ENCODE data around the gene CPVL.
A peak's percentile ranks its signal among the peaks of the same experiment; 100 is the strongest.

CPVL gene

DNA sequence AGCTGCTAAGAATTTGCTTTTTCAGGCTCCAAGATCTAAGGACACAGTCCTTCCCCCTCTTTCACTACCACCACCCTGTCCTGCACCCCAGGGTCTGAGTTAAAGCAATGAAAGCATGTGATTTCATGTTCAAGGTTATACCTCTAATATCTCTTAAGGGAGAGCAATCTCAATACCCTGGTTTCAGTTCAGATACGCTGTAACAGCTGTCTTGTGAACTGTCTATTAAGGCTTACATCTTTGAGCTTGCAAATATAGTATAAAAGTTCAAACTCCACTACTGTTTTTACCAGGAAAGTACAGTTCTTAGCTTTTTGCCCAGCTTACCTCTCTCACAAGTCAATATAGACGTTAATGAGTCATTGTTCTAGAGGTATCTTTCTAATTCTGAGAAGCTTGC lies 2.6 kb downstream of the CPVL start:
- no peak overlapping the region for H3K4me3 ChIP-seq (ENCODE audit: low read depth, low read length)
- H2BK5ac ChIP-seq (ENCODE audit: low read depth, low read length, poor library complexity): no peak overlapping the region
- H2BK12ac ChIP-seq (ENCODE audit: low read length): no peak overlapping the region
- H3K4ac ChIP-seq (ENCODE audit: low read depth, low read length): no peak overlapping the region
- H4K8ac ChIP-seq (ENCODE audit: low read depth, low read length): no peak overlapping the region
- H3K23ac ChIP-seq (ENCODE audit: low read length): no peak overlapping the region
- H3K18ac ChIP-seq (ENCODE audit: low read length): no peak overlapping the region
- H3K9ac ChIP-seq (ENCODE audit: low read length): no peak overlapping the region
- H3K79me1 ChIP-seq (ENCODE audit: low read length): peaks cover 11% of the 10 kb centered on the region
- no peaks in the 10 kb centered on the region for H3K36me3 ChIP-seq (ENCODE audit: control insufficient read depth in 1 of 2, insufficient read depth in 2 of 2, low read length in 2 of 2)
- H3K79me2 ChIP-seq (ENCODE audit: control insufficient read depth, insufficient read depth, low read length, poor library complexity): peaks cover 5% of the 10 kb centered on the region
- WGBS (ENCODE audit: extremely low coverage, insufficient coverage, insufficient read length): no CpG with 5 or more reads among the region's 2 CpGs
- H2AFZ ChIP-seq (ENCODE audit: insufficient read depth, low read length, poor library complexity): no peak overlapping the region
- no peak overlapping the region for H2AK5ac ChIP-seq (ENCODE audit: low read length)
- no peaks in the 10 kb centered on the region for H3K9me3 ChIP-seq (ENCODE audit: insufficient read depth, low read depth, low read length)
- no peak overlapping the region for H3K14ac ChIP-seq (ENCODE audit: low read length)
- no peaks in the 10 kb centered on the region for H3K27me3 ChIP-seq (ENCODE audit: insufficient read depth, low read length)
- H3K4me2 ChIP-seq (ENCODE audit: low read length): no peak overlapping the region
- no peak overlapping the region for H2BK120ac ChIP-seq (ENCODE audit: insufficient read depth, low read length, poor library complexity)
- H4K12ac ChIP-seq (ENCODE audit: low read depth, low read length): no peak overlapping the region
- no peak for DNase-seq
- peaks cover 18 to 27% of the 10 kb centered on the region in 2 experiments for H3K4me1 ChIP-seq (ENCODE audit: control insufficient read depth in 1 of 2, insufficient read depth in 2 of 2, low read length in 2 of 2)
- H3K27ac ChIP-seq (ENCODE audit: low read depth, low read length): no peak overlapping the region
- no peak overlapping the region for H4K91ac ChIP-seq (ENCODE audit: low read depth, low read length)

DNA sequence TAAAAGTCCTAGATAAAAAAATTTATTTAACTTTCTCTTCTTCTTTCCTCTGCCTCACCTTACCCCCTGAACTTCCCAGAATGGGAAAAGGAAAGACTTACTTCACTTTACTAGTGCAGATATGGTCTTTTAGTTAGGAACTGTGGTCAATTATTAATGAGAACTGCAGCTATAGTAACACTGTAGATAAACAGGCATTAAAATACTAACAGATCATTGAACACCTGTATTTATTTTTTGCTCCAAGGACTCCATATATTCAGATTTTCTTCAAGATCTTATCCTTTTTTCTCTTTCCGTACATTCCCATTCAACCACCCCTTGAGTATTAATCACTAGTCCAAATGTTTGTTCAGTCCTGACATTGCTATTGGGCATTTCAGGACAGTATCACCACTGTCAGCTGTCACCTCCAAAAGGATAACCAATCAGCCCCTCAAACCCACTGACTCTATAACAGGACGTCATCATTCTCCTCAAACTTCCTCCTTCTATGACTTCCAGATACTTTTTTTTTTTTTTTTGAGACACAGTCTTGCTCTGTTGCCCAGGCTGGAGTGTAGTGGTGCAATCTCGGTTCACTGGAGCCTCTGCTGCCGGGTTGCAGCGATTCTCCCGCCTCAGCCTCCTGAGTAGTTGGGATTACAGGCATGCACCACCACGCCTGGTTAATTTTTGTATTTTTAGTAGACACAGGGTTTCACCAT lies 4.2 kb downstream of the CPVL start:
- H4K8ac ChIP-seq (ENCODE audit: low read depth, low read length): no peak overlapping the region
- H2BK12ac ChIP-seq (ENCODE audit: low read length): no peak overlapping the region
- peaks cover 18 to 31% of the 10 kb centered on the region in 2 experiments for H3K4me1 ChIP-seq (ENCODE audit: control insufficient read depth in 1 of 2, insufficient read depth in 2 of 2, low read length in 2 of 2)
- no peak for DNase-seq
- H2AK5ac ChIP-seq (ENCODE audit: low read length): no peak overlapping the region
- 100% methylated on average over 1 of the region's 7 CpGs for WGBS (ENCODE audit: extremely low coverage, insufficient coverage, insufficient read length)
- no peak overlapping the region for H4K91ac ChIP-seq (ENCODE audit: low read depth, low read length)
- H3K14ac ChIP-seq (ENCODE audit: low read length): no peak overlapping the region
- H2BK120ac ChIP-seq (ENCODE audit: insufficient read depth, low read length, poor library complexity): no peak overlapping the region
- H3K9me3 ChIP-seq (ENCODE audit: insufficient read depth, low read depth, low read length): no peaks in the 10 kb centered on the region
- no peaks in the 10 kb centered on the region for H3K36me3 ChIP-seq (ENCODE audit: control insufficient read depth in 1 of 2, insufficient read depth in 2 of 2, low read length in 2 of 2)
- H3K18ac ChIP-seq (ENCODE audit: low read length): no peak overlapping the region
- no peak overlapping the region for H3K4me3 ChIP-seq (ENCODE audit: low read depth, low read length)
- H3K4me2 ChIP-seq (ENCODE audit: low read length): no peak overlapping the region
- peaks cover 5% of the 10 kb centered on the region for H3K79me2 ChIP-seq (ENCODE audit: control insufficient read depth, insufficient read depth, low read length, poor library complexity)
- peaks cover 13% of the 10 kb centered on the region for H3K79me1 ChIP-seq (ENCODE audit: low read length)
- H2BK5ac ChIP-seq (ENCODE audit: low read depth, low read length, poor library complexity): no peak overlapping the region
- H4K12ac ChIP-seq (ENCODE audit: low read depth, low read length): no peak overlapping the region
- no peaks in the 10 kb centered on the region for H3K27me3 ChIP-seq (ENCODE audit: insufficient read depth, low read length)
- H3K9ac ChIP-seq (ENCODE audit: low read length): no peak overlapping the region
- H3K4ac ChIP-seq (ENCODE audit: low read depth, low read length): no peak overlapping the region
- no peak overlapping the region for H3K23ac ChIP-seq (ENCODE audit: low read length)
- H2AFZ ChIP-seq (ENCODE audit: insufficient read depth, low read length, poor library complexity): no peak overlapping the region
- no peak overlapping the region for H3K27ac ChIP-seq (ENCODE audit: low read depth, low read length)

GRCh38 chr7:29140873-29141468 lies 5.4 kb downstream of the CPVL start:
- Histone ChIP-seq H2AFZ (ENCODE audit: insufficient read depth, low read length, poor library complexity) (no peak overlapping the region), H3K4ac (ENCODE audit: low read depth, low read length) (no peak overlapping the region), H2BK5ac (ENCODE audit: low read depth, low read length, poor library complexity) (no peak overlapping the region), H3K4me1 (ENCODE audit: control insufficient read depth in 1 of 2, insufficient read depth in 2 of 2, low read length in 2 of 2) (peaks cover 13 to 26% of the 10 kb centered on the region in 2 experiments), H3K23ac (ENCODE audit: low read length) (no peak overlapping the region), H2BK12ac (ENCODE audit: low read length) (no peak overlapping the region), H3K79me2 (ENCODE audit: control insufficient read depth, insufficient read depth, low read length, poor library complexity) (peaks cover 2% of the 10 kb centered on the region), H3K9me3 (ENCODE audit: insufficient read depth, low read depth, low read length) (no peaks in the 10 kb centered on the region), H4K91ac (ENCODE audit: low read depth, low read length) (no peak overlapping the region), H3K4me2 (ENCODE audit: low read length) (no peak overlapping the region), H3K9ac (ENCODE audit: low read length) (no peak overlapping the region), H3K27ac (ENCODE audit: low read depth, low read length) (no peak overlapping the region), H3K18ac (ENCODE audit: low read length) (no peak overlapping the region), H3K79me1 (ENCODE audit: low read length) (peaks cover 9% of the 10 kb centered on the region), H2AK5ac (ENCODE audit: low read length) (no peak overlapping the region), H3K27me3 (ENCODE audit: insufficient read depth, low read length) (no peaks in the 10 kb centered on the region), H3K14ac (ENCODE audit: low read length) (no peak overlapping the region), H3K36me3 (ENCODE audit: control insufficient read depth in 1 of 2, insufficient read depth in 2 of 2, low read length in 2 of 2) (no peaks in the 10 kb centered on the region), H4K12ac (ENCODE audit: low read depth, low read length) (no peak overlapping the region), H2BK120ac (ENCODE audit: insufficient read depth, low read length, poor library complexity) (no peak overlapping the region), H3K4me3 (ENCODE audit: low read depth, low read length) (no peak overlapping the region), H4K8ac (ENCODE audit: low read depth, low read length) (no peak overlapping the region)
- DNase-seq: peak in 1 of 2 donors; percentile 31
- WGBS (ENCODE audit: extremely low coverage, insufficient coverage, insufficient read length): no CpG with 5 or more reads among the region's 7 CpGs

DNA sequence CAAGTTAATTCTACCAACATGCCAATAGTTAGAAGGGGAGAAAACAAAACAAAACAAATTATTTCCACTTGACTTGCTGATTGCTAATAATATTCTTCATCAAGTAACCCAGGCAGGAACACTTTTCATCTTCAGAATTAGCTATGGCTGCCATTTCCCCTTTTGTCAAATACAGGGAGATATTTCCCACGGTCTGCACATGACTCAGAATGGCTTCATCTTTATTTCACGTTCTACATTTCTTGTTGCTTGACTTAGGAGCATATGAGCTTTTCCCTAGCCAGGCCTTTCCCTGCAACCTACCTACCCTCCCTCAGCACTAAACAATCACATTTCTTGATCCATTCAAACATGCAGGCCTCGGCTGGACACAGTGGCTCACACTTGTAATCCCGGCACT lies 6.5 kb downstream of the CPVL start:
- H3K18ac ChIP-seq (ENCODE audit: low read length): peak overlapping the region; percentile 84
- no peak overlapping the region for H4K12ac ChIP-seq (ENCODE audit: low read depth, low read length)
- peaks cover 1% of the 10 kb centered on the region for H3K79me2 ChIP-seq (ENCODE audit: control insufficient read depth, insufficient read depth, low read length, poor library complexity)
- H3K9ac ChIP-seq (ENCODE audit: low read length): no peak overlapping the region
- H3K27ac ChIP-seq (ENCODE audit: low read depth, low read length): peak overlapping the region; percentile 67
- no peaks in the 10 kb centered on the region for H3K27me3 ChIP-seq (ENCODE audit: insufficient read depth, low read length)
- peak overlapping the region; percentile 66 for H4K91ac ChIP-seq (ENCODE audit: low read depth, low read length)
- H3K23ac ChIP-seq (ENCODE audit: low read length): no peak overlapping the region
- H3K9me3 ChIP-seq (ENCODE audit: insufficient read depth, low read depth, low read length): no peaks in the 10 kb centered on the region
- DNase-seq: peak in 1 of 2 donors; percentile 22
- no peaks in the 10 kb centered on the region for H3K36me3 ChIP-seq (ENCODE audit: control insufficient read depth in 1 of 2, insufficient read depth in 2 of 2, low read length in 2 of 2)
- peak overlapping the region; percentile 67 for H2AK5ac ChIP-seq (ENCODE audit: low read length)
- peak overlapping the region; percentile 64 for H3K14ac ChIP-seq (ENCODE audit: low read length)
- H2BK120ac ChIP-seq (ENCODE audit: insufficient read depth, low read length, poor library complexity): peak overlapping the region; percentile 77
- WGBS (ENCODE audit: extremely low coverage, insufficient coverage, insufficient read length): no CpG with 5 or more reads among the region's 4 CpGs
- H3K4me1 ChIP-seq (ENCODE audit: control insufficient read depth in 1 of 2, insufficient read depth in 2 of 2, low read length in 2 of 2): peaks cover 11 to 24% of the 10 kb centered on the region in 2 experiments
- no peak overlapping the region for H3K4me3 ChIP-seq (ENCODE audit: low read depth, low read length)
- H2AFZ ChIP-seq (ENCODE audit: insufficient read depth, low read length, poor library complexity): no peak overlapping the region
- peak overlapping the region; percentile 86 for H2BK12ac ChIP-seq (ENCODE audit: low read length)
- H4K8ac ChIP-seq (ENCODE audit: low read depth, low read length): peak overlapping the region; percentile 43
- H3K4me2 ChIP-seq (ENCODE audit: low read length): no peak overlapping the region
- peak overlapping the region; percentile 78 for H2BK5ac ChIP-seq (ENCODE audit: low read depth, low read length, poor library complexity)
- peak overlapping the region; percentile 58 for H3K4ac ChIP-seq (ENCODE audit: low read depth, low read length)
- peaks cover 7% of the 10 kb centered on the region for H3K79me1 ChIP-seq (ENCODE audit: low read length)
